ENCODE results near the gene DST.

Gene DST

GRCh38 chr6:56495654-56496053 is 147.0 kb downstream of the DST start:
- no peak overlapping the region for H3K4me3 ChIP-seq (ENCODE audit: low read depth, low read length)
- no peak for DNase-seq (ENCODE audit: low read depth)
- no peak for TF ChIP-seq CTCF (IDR thresholded peaks at IDR 0.05; ENCODE audit: insufficient read depth, low read depth, low read length, missing control alignments)

- H3K4me3 ChIP-seq (ENCODE audit: low read depth, low read length): no peak overlapping the region
- no peak for DNase-seq (ENCODE audit: low read depth)
- no peak for TF ChIP-seq CTCF (IDR thresholded peaks at IDR 0.05; ENCODE audit: insufficient read depth, low read depth, low read length, missing control alignments)
Measured at GRCh38 chr6:56491606-56492328, 150.9 kb downstream of the DST start.

GRCh38 chr6:56490993-56491392 is 151.7 kb downstream of the DST start:
- no peak overlapping the region for H3K4me3 ChIP-seq (ENCODE audit: low read depth, low read length)
- DNase-seq (ENCODE audit: low read depth): no peak
- no peak for TF ChIP-seq CTCF (IDR thresholded peaks at IDR 0.05; ENCODE audit: insufficient read depth, low read depth, low read length, missing control alignments)

GRCh38 chr6:56489559-56489958 is 153.1 kb downstream of the DST start:
- no peak for DNase-seq (ENCODE audit: low read depth)
- H3K4me3 ChIP-seq (ENCODE audit: low read depth, low read length): no peak overlapping the region

GRCh38 chr6:56488281-56488680 is 154.4 kb downstream of the DST start:
- TF ChIP-seq CTCF (IDR thresholded peaks at IDR 0.05; ENCODE audit: insufficient read depth, low read depth, low read length, missing control alignments): no peak
- no peak for DNase-seq (ENCODE audit: low read depth)
- H3K4me3 ChIP-seq (ENCODE audit: low read depth, low read length): no peak overlapping the region

More at GRCh38 chr6:56489559-56489958, 153.1 kb downstream of the DST start:
- TF ChIP-seq CTCF (IDR thresholded peaks at IDR 0.05; ENCODE audit: insufficient read depth, low read depth, low read length, missing control alignments): no peak

GRCh38 chr6:56486681-56487080 is 156.0 kb downstream of the DST start:
- no peak for TF ChIP-seq CTCF (IDR thresholded peaks at IDR 0.05; ENCODE audit: insufficient read depth, low read depth, low read length, missing control alignments)
- H3K4me3 ChIP-seq (ENCODE audit: low read depth, low read length): no peak overlapping the region

GRCh38 chr6:56484669-56485068 is 158.0 kb downstream of the DST start:
- no peak for DNase-seq (ENCODE audit: low read depth)
- TF ChIP-seq CTCF (IDR thresholded peaks at IDR 0.05; ENCODE audit: insufficient read depth, low read depth, low read length, missing control alignments): no peak
- H3K4me3 ChIP-seq (ENCODE audit: low read depth, low read length): no peak overlapping the region

More at GRCh38 chr6:56486681-56487080, 156.0 kb downstream of the DST start:
- no peak for DNase-seq (ENCODE audit: low read depth)
